Mammary epithelial cell (primary cell): ENCODE measurements around the gene MAGEB17.

ENCODE experiments used
- EZH2 ChIP-seq: IDR thresholded peaks from 2 replicates; pipeline ENCODE4 v1.6.1; 2012; ENCODE audit warnings: low read length, inconsistent platforms, borderline replicate concordance
- TF ChIP-seq, protein P1 (sequence below), 2 donors: IDR thresholded peaks in 1 of 2; conservative IDR thresholded peaks in 1 of 2; 2 replicates each; pipeline ENCODE4 v1.5.1; 2011 to 2012; ENCODE audit warnings: inconsistent platforms in 2 of 2, low read length in 2 of 2, mild to moderate bottlenecking in 2 of 2, control low read depth in 1 of 2, low read depth in 1 of 2; ENCODE audit not compliant: insufficient read depth in 1 of 2; ENCODE audit errors: extremely low read depth in 1 of 2

DNA sequence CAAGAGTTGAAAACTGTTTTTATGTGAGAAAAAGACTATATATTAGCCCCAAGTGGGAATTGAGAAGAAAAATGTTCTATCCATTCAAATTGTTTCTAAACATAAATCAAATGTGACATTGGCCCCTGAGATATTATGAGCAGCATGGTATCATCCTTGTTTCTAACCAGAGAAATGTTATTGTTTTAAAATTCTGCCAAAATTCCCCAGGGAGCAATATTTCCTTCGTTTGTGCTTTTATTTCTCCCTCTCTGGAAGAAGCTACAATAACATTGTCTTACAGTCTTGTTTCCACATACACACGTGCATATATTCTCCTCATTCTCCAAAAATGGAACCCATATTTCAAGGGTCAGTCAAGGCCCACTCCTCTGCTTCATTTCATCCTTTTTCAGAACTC, 46.7 kb downstream of the MAGEB17 start:
- TF ChIP-seq, protein P1, sequence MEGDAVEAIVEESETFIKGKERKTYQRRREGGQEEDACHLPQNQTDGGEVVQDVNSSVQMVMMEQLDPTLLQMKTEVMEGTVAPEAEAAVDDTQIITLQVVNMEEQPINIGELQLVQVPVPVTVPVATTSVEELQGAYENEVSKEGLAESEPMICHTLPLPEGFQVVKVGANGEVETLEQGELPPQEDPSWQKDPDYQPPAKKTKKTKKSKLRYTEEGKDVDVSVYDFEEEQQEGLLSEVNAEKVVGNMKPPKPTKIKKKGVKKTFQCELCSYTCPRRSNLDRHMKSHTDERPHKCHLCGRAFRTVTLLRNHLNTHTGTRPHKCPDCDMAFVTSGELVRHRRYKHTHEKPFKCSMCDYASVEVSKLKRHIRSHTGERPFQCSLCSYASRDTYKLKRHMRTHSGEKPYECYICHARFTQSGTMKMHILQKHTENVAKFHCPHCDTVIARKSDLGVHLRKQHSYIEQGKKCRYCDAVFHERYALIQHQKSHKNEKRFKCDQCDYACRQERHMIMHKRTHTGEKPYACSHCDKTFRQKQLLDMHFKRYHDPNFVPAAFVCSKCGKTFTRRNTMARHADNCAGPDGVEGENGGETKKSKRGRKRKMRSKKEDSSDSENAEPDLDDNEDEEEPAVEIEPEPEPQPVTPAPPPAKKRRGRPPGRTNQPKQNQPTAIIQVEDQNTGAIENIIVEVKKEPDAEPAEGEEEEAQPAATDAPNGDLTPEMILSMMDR (conservative IDR thresholded peaks at IDR 0.05 in 1 of 2, IDR thresholded peaks at IDR 0.05 in 1 of 2; ENCODE audit: extremely low read depth in 1 of 2, insufficient read depth in 1 of 2, low read depth in 1 of 2, low read length in 2 of 2), result no peak
- no peak for TF ChIP-seq EZH2
